Esophagus muscularis mucosa (tissue), 4 donors: ENCODE data around the gene TBC1D2. TPM values are rescaled to one million over a fixed set of nuclear protein-coding genes. Genes with fewer than 3 reads are reported as not detected.

Experiments used
- DNase-seq: peaks from one replicate; pipeline ENCODE4 v3.0.0-alpha.2; 2017; ENCODE audit errors: extremely low spot score
- H3K27ac ChIP-seq, 4 donors: fragments of 200-600 bp; sonication (generic); replicated peaks in 1 of 4; 1 replicate in 3 of 4; 2 replicates in 1 of 4; pipeline ENCODE4 v1.5.1; 2016 to 2019; ENCODE audit warnings: mild to moderate bottlenecking in 1 of 4
- H3K27me3 ChIP-seq, 4 donors: fragments of 200-600 bp; sonication (generic); one replicate each; pipeline versions ENCODE4 v1.5.1 to v1.6.0; 2016 to 2019
- H3K36me3 ChIP-seq, 4 donors: fragments of 200-600 bp; sonication (generic); one replicate each; pipeline ENCODE4 v1.5.1; 2016 to 2019
- H3K4me1 ChIP-seq, 4 donors: fragments of 200-600 bp; sonication (generic); one replicate each; pipeline ENCODE4 v1.5.1; 2016 to 2019
- H3K4me3 ChIP-seq, 4 donors: fragments of 200-600 bp; sonication (generic); 1 replicate in 2 of 4; 2 replicates in 2 of 4; pipeline ENCODE4 v1.5.1; 2016 to 2019; ENCODE audit warnings: mild to moderate bottlenecking in 4 of 4, moderate library complexity in 1 of 4
- H3K9me3 ChIP-seq, 4 donors: fragments of 200-600 bp; sonication (generic); 1 replicate in 3 of 4; 2 replicates in 1 of 4; pipeline ENCODE4 v1.5.1; 2016 to 2019
- EP300 ChIP-seq: sonication (generic); formaldehyde crosslinking; IDR thresholded peaks from one replicate; pipeline ENCODE4 v1.6.1; 2017; ENCODE audit warnings: antibody characterized with exemption
- POLR2A ChIP-seq: fragments of 450-650 bp; IDR thresholded peaks from one replicate; pipeline ENCODE4 v1.6.1; 2017; ENCODE audit warnings: antibody characterized with exemption, moderate library complexity, mild to moderate bottlenecking, low read depth
- POLR2AphosphoS5 ChIP-seq, 2 donors: sonication (generic); formaldehyde crosslinking; IDR thresholded peaks; one replicate each; pipeline ENCODE4 v1.6.1; 2017; ENCODE audit warnings: antibody characterized with exemption in 2 of 2
- WGBS: methylation state at CpG from one replicate; pipeline ENCODE4 v1.1.5; 2018; 5-methylcytosine and 5-hydroxymethylcytosine counted together
- intact Hi-C: fragments of 100-400 bp; cut with DNase I; formaldehyde crosslinking; loops from one replicate; pipeline ENCODE4 v1.15.1; 2023
- total RNA-seq, 4 donors: library from RNA; depleted of rRNA; stranded (reverse); fragments of >200 nt; gene quantifications; one replicate each; pipeline versions ENCODE4 v1.1.0 to v1.2.1, GENCODE V29; 2016
- TF ChIP-seq, protein P1 (sequence below), 3 experiments: fragments of 200-600 bp in 2 of 3; fragments of 450-650 bp in 1 of 3; sonication (generic) in 2 of 3; IDR thresholded peaks; one replicate each; pipeline ENCODE4 v1.5.1; 2017 to 2019; ENCODE audit warnings: antibody characterized with exemption in 3 of 3, mild to moderate bottlenecking in 2 of 3, moderate library complexity in 1 of 3

Gene TBC1D2
- total RNA-seq, 4 donors from 2014 or later, result 5.0 to 12.4 (median 7.3) TPM

DNA sequence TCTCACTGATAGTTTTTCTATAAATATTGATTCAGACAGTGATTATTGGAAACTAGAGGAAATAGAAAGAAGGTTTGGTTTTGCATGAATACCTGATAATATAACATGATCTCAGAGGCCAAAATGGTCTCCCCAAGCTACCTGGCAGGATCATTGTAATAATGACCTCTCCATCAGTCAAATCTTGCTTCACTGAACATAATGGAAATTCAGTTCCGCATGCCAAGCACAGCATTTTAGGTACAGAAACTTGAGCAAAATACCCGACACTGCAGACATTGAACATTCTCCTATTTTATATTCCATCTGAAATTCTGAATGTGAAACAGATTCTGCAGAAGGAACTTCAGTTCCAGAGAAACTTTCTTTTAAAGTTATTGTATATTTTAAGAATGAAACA is 9.1 kb upstream of the TBC1D2 start:
- TF ChIP-seq, protein P1, sequence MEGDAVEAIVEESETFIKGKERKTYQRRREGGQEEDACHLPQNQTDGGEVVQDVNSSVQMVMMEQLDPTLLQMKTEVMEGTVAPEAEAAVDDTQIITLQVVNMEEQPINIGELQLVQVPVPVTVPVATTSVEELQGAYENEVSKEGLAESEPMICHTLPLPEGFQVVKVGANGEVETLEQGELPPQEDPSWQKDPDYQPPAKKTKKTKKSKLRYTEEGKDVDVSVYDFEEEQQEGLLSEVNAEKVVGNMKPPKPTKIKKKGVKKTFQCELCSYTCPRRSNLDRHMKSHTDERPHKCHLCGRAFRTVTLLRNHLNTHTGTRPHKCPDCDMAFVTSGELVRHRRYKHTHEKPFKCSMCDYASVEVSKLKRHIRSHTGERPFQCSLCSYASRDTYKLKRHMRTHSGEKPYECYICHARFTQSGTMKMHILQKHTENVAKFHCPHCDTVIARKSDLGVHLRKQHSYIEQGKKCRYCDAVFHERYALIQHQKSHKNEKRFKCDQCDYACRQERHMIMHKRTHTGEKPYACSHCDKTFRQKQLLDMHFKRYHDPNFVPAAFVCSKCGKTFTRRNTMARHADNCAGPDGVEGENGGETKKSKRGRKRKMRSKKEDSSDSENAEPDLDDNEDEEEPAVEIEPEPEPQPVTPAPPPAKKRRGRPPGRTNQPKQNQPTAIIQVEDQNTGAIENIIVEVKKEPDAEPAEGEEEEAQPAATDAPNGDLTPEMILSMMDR (IDR thresholded peaks at IDR 0.05), result no peak
- TF ChIP-seq EP300 (no peak), POLR2A (no peak), POLR2AphosphoS5 (IDR thresholded peaks at IDR 0.05) (no peak)
- peaks cover 0 to 5% (median 0%) of the 10 kb centered on the region in 4 donors for H3K27me3 ChIP-seq
- no peaks in the 10 kb centered on the region for H3K36me3 ChIP-seq
- intact Hi-C loops, result loop anchor here (5.0 kb wide), 1 partner anchor 342 kb away; the partner anchor contains the start of gene TRMO
- no peak overlapping the region for H3K4me3 ChIP-seq
- H3K4me1 ChIP-seq, result no peaks in the 10 kb centered on the region
- WGBS, result 71% methylated on average over 2 of the region's 2 CpGs
- DNase-seq, result no peak
- no peaks in the 10 kb centered on the region for H3K9me3 ChIP-seq
- H3K27ac ChIP-seq, result no peak overlapping the region

DNA sequence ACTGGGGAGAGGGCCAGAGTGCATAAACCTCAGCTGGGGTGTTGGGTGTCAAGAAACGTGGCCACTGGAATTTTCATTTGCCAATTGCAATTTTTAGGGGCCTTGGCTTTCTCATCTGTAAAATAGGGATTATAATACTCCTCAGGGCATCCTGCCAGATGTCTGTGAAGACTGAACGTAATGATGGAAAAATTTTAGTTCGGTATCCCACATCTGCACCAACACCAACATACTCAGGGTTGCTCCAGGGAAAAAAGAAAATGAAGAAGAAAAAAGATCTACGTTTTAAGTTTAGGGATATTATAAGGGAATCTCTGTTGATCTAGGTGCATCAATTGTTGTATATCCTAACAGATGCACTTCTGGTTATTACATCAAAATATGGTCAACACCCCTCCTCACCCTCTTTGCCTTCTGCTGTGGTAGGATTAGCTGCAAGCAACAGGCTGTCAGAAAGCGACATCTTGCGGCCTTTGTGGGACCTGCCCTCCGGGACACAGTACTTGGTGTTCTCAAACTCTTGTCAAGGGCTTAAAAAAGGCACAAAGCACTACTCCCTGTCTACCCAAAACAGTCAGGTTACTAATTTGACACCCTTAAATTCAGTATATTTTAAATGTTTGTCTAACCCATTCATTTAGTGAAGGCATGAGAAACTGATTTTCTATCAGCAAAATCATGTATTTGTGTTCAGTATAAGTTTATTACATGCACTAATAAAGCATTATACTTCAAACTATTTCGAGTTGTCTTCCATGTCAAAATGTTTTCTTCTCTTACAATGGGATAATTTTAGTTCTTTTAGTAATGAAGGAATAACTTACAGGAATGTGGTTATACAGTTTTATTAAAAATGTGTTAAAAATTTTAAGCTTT is 8.3 kb upstream of the TBC1D2 start:
- intact Hi-C loops, result loop anchor here (1.0 to 5.0 kb wide), 3 partner anchors 58 to 341 kb away; partner anchors contain the start of gene TRMO

DNA sequence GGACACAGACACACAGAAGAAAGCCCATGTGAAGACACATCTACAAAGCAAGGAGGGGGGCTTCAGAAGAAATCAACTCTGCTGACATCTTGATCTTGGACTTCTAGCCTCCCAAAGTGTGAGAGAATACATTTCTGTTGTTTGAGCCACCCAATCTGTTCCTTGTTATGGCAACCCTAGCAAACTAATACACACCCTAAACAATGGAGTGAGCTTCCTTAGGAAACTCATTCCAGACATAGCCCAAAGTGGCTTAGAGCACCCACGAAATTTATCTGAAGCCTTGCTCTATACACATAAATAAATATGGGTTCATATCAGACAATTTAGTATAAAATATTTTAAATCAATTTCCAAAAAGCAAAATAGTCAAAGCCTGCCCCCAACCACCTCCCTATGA is 7.6 kb upstream of the TBC1D2 start:
- no peak overlapping the region for H3K27ac ChIP-seq

More for the DNA sequence above, 8.3 kb upstream of the TBC1D2 start:
- Histone ChIP-seq H3K27me3 (no peaks in the 10 kb centered on the region), H3K4me1 (no peaks in the 10 kb centered on the region), H3K9me3 (no peaks in the 10 kb centered on the region), H3K27ac (no peak overlapping the region), H3K36me3 (no peaks in the 10 kb centered on the region), H3K4me3 (no peak overlapping the region)
- 24% methylated on average over 8 of the region's 8 CpGs for WGBS
- DNase-seq, result no peak
- TF ChIP-seq, protein P1 (IDR thresholded peaks at IDR 0.05), result peak; percentile 81 to 92 (median 89)
- TF ChIP-seq POLR2AphosphoS5 (IDR thresholded peaks at IDR 0.05) (no peak), POLR2A (no peak)

DNA sequence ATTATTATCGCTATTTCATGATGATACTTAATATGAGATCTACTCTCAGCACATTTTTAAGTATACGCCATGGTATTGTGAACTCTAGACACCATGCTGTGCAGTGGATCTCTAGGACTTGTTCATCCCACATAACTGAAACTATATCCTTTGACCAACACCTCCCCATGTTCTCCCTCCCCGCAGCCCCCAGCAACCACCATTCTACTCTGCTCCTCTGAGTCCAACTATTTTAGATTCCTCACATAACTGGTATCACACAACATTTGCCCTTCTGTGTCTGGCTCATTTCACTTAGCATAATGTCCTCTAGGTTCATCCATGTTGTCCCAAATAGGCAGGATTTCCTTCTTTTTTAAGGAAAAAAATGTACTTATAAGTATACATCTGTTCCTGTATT is 6.6 kb upstream of the TBC1D2 start:
- Histone ChIP-seq H3K4me3 (no peak overlapping the region), H3K27me3 (no peaks in the 10 kb centered on the region), H3K9me3 (no peaks in the 10 kb centered on the region), H3K27ac (no peak overlapping the region), H3K36me3 (no peaks in the 10 kb centered on the region), H3K4me1 (peaks cover under 1 to 4% (median under 1%) of the 10 kb centered on the region in 4 donors)
- no peak for TF ChIP-seq POLR2A
- TF ChIP-seq, protein P1 (IDR thresholded peaks at IDR 0.05), result no peak
- TF ChIP-seq EP300, result no peak
- TF ChIP-seq POLR2AphosphoS5 (IDR thresholded peaks at IDR 0.05), result no peak
- no peak for DNase-seq
- WGBS, result 95% methylated on average over 3 of the region's 3 CpGs
- intact Hi-C loops, result loop anchor here (2.0 to 5.0 kb wide), 2 partner anchors 187 to 340 kb away; partner anchors contain the start of gene TRMO

More for the DNA sequence above, 7.6 kb upstream of the TBC1D2 start:
- DNase-seq, result no peak
- H3K27me3 ChIP-seq, result no peaks in the 10 kb centered on the region
- no peak overlapping the region for H3K4me3 ChIP-seq
- 77% methylated on average over 1 of the region's 1 CpG for WGBS
- TF ChIP-seq EP300 (no peak), POLR2AphosphoS5 (IDR thresholded peaks at IDR 0.05) (no peak), POLR2A (no peak)
- TF ChIP-seq, protein P1 (IDR thresholded peaks at IDR 0.05), result no peak
- H3K36me3 ChIP-seq, result no peaks in the 10 kb centered on the region
- intact Hi-C loops, result loop anchor here (1.0 to 5.0 kb wide), 3 partner anchors 58 to 341 kb away; partner anchors contain the start of gene TRMO
- no peaks in the 10 kb centered on the region for H3K4me1 ChIP-seq
- no peaks in the 10 kb centered on the region for H3K9me3 ChIP-seq
